NCI-H2029 treated with DMSO at 0.1 percent for 48 hours (cell line): Measurements from ENCODE around the gene STIM2.

ENCODE experiments used
- DNase-seq: peaks from one replicate; lab custom pipeline; 2025; lab: John Stamatoyannopoulos, UW

The STIM2 gene

GRCh38 chr4:26837993-26838842, 22.4 kb upstream of the STIM2 start:
- no peak for DNase-seq

DNA sequence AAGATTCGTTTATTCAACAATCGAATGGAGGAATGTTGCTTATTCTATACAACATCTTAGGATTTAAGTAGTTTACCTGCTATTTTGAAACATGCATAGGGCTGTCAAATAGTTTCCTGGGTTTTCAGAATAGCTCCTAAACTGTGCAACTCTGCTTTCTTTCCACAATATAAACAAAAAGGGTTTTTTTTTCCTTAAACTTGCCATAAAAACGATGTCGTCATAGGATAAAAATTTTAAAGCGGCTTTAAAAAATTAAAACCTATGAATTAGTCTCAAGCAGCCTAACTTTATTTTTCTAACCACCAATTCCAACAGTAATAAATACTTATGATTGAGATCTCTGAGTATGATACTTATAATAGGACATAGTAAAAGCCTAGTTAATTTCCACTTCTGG, 21.6 kb upstream of the STIM2 start:
- DNase-seq: no peak

GRCh38 chr4:26839534-26839951, 21.1 kb upstream of the STIM2 start:
- DNase-seq: no peak

GRCh38 chr4:26840786-26841185, 19.9 kb upstream of the STIM2 start:
- DNase-seq: no peak

DNA sequence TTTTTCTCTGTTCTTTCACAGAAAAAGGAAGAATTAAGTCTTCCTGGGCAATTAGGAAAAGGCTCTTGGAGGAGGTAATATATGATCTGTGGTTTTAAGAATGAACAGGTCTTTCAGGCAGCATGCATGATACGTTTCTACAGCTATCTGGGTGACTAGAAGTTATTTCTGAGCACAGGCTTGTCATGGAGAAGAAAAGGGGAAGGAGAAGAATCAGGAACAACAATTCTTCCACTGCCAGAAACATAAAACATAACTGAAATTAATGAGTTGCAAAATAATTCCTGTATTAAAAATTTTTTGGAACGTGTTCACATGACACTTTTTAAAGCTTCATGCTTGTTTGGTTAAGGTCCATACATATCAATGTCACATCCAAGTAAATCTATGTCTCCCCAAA, 17.7 kb upstream of the STIM2 start:
- DNase-seq: no peak

- no peak for DNase-seq
Measured at GRCh38 chr4:26850528-26850927, 10.1 kb upstream of the STIM2 start.

DNA sequence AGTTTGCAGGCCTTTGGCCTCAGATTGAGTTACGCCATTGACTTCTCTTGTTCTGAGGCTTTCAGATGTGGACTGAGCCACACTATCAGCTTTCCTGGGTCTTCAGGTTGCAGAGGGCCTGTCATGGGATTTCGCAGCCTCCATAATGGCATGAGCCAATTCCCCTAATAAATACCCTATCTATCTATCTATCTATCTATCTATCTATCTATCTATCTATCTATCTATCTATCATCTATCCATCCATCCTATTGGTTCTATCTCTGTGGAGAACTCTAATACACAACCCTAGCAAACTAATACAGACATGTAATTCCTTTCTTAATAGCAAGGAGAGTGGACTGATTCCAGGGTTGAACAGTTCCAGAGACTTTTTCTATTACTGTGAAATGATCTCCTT, 9.5 kb upstream of the STIM2 start:
- no peak for DNase-seq

GRCh38 chr4:26854701-26855100, 5.9 kb upstream of the STIM2 start:
- no peak for DNase-seq

DNA sequence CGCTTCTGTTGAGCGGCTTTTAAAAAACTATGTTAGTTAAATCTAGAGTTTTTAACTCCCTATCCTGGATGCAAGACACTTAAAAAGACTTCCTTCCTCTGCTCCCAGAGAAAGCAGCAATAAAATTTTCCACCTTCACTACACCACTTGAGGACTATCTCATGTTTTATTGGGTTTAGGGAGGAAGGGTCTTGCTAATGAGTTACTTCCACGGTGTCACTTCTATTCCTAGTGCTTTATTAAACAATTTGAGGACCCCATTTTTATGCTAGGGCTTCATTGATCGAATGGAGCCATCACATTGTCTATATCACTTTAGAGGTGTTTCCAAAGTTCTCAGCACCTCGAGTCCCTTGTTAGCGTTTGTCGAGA, 3.7 kb upstream of the STIM2 start:
- no peak for DNase-seq

DNA sequence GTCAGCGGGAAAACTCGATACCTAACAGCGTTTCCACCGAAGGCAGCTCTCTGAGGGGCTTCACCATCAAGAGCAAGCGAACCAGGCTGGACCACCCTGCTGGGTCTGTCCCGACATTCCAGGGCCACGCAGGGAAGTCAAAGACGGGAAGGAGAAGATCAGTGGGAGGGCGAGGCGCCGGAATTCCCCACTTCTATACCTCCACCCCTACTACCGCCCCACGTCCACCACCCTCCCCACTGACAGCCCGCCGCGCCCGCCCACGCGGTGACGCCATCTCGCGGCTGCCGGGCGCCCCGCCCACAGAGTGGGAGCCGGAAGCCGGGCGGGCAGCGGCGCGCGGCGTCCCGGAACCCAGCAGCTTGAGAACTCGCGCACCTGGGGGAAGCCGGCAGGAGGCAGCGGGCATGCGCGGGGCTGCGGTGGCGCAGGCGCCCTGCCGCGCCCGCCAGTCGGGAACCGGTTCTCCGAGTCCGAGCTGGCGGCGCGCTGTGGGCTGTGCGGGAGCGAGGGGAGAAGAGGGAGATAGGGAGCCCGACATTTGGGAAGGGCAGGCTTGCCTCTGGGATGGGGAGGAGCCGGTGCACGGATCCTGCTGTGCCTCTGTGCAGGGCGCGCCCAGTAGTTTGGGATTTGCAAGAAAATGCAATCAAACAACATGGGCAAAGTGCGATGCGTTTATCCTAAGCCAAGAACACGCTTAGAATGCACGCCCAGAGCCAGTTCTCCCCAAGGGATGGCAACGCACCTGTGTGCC, 3.2 kb upstream of the STIM2 start:
- DNase-seq: peak; percentile 73

DNA sequence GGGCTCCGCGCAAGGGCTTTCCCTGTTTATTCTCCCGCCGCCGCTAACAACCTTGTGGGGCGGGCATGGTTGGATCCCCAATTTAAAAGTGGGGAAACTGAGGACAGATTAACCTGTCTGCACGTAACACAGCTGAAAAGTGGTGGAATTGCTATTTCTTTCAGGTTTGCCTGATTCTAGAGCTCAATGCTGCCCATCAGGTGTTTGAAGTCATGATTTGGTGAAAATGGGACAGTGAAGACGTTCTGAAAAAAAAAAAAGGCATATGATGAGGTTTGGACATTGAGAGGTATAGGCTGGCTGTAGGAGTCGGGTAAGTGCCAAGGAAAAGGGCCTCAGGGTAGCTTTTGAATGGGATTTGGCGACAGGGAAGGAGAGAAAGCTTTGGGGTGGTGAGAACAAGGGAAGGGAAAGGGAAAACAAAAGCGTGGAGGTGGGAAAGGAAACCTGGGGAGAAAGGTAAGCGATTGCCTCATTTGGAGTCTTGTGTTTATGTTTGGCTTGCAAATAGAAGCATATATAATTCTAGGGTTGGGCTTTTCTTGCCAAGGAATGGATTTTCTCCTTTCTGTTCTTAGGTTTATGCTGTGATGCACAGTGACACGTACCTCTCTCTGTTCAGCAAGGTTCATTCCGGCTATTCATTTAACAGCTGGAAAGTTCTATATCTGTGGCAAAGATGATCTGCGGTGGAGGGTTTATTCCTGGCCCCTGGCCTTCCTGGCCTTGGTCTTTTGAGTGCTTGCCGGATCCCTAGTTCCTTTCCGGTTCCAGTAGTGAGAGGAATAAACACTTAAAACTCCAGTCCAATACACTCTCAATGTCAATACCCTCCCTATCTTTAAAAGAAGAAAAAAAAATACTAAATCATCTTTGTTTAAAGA, 2.4 kb upstream of the STIM2 start:
- peak; percentile 82 for DNase-seq

- DNase-seq: peak; percentile 84
Measured at GRCh38 chr4:26858947-26859401, 1.7 kb upstream of the STIM2 start.

- peak; percentile 75 for DNase-seq
Measured at GRCh38 chr4:26859762-26860156, 882 bp upstream of the STIM2 start.

GRCh38 chr4:26860922-26861433, 337 bp downstream of the STIM2 start:
- DNase-seq: no peak

- peak; percentile 45 for DNase-seq
Measured at GRCh38 chr4:26861434-26862186, 969 bp downstream of the STIM2 start.

- DNase-seq: no peak
Measured at GRCh38 chr4:26862381-26862915, 1.8 kb downstream of the STIM2 start.

DNA sequence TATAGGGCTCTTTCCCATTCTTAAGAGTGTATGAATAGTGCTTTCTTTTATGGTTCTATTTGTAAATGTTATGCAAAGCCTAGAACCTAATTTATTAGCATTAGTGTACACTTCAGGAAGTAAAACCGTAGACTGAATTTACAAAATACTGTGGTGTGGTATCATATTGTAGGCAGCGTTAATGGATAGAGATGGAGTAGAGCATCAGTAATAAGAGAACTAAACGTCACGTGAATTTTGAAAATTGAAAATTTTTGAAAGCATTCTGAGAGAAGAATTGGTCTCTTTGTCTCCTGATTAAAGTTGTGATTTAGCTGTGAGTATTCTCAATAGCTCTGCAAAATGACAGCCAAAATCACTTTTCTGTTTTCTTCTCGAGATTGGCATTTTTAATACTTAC, 2.9 kb downstream of the STIM2 start:
- no peak for DNase-seq

DNA sequence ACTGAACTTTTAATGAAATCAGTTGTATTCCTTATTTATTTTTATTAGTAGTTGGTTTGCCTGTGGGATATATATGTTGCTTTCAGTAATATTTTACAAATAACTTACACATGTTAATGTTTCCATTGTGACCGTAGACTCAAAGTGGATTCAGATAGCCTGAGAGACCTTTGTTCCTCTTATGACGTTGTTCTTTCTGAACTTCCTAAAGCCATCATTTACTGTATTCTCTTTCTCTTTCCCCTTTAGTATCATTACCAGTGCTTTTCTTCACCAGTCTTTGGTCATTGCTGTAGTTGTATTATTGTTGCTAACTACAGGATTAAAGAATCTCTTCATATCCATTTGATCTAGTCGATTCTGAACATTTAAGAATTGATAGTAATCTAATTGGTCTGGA, 4.3 kb downstream of the STIM2 start:
- no peak for DNase-seq

DNA sequence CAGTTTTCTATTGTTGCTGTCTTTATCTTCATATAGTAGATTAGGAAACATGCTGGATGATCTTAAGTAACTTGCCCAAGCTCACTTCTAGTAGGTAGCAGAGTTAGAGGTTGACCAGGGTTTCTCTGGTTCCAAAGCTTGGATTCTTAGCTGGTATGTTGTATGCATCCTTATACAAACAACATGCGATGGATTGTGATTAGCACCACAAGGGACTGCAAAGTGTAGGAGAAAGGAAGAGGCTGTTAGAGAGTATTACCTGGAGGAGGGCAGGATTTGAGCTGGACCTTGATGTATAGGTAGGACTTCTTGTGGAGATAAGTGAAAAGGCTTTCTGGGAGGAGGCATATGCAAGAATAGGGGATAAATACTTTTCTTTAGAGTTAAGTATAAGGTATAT, 5.6 kb downstream of the STIM2 start:
- no peak for DNase-seq

GRCh38 chr4:26866781-26867180, 6.1 kb downstream of the STIM2 start:
- no peak for DNase-seq
